HUES6 (cell line): ENCODE measurements around the gene RBFOX1.

Experiments
- H3K27ac ChIP-seq: 2 replicates; pipeline ENCODE4 v1.7.0; 2013; ENCODE audit warnings: low read depth, mild to moderate bottlenecking, low read length, inconsistent platforms
- H3K27me3 ChIP-seq: 2 replicates; pipeline ENCODE4 v1.6.1; 2013; ENCODE audit warnings: low read length; ENCODE audit not compliant: control insufficient read depth, insufficient read depth
- H3K36me3 ChIP-seq: 2 replicates; pipeline ENCODE4 v1.6.1; 2013; ENCODE audit warnings: low read length; ENCODE audit not compliant: control insufficient read depth, insufficient read depth
- H3K4me1 ChIP-seq: 2 replicates; pipeline ENCODE4 v1.6.1; 2013; ENCODE audit warnings: low read length; ENCODE audit not compliant: control insufficient read depth, insufficient read depth
- H3K4me3 ChIP-seq: 2 replicates; pipeline ENCODE4 v1.5.1; 2013; ENCODE audit warnings: low read depth, low read length
- H3K9ac ChIP-seq: one replicate; pipeline ENCODE4 v1.6.1; 2013; ENCODE audit warnings: mild to moderate bottlenecking, low read length
- H3K9me3 ChIP-seq: 2 replicates; pipeline ENCODE4 v1.6.1; 2013; ENCODE audit warnings: low read depth, low read length; ENCODE audit not compliant: control insufficient read depth, insufficient read depth

The RBFOX1 gene

DNA sequence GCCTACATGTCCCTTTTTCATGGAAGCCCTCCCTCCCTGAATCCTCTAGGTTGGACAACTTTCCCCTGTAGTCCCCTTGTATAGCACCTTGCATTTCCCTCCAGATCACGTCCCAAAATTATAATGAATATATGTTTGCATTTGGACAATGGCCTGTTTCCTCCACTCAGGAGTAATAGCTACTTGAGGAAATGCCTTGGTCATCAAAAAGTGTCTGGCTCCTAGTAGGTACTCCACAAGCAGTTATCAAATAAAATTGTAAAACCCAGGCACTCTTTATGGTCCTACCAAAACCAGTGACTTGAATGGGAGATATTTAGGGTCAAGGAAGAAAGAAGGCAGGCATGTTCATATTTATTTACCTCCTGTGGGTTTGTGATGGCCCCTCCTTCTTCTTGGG is 59.6 kb downstream of the RBFOX1 start:
- no peaks in the 10 kb centered on the region for H3K27me3 ChIP-seq
- H3K4me3 ChIP-seq = no peak overlapping the region
- peaks cover 4% of the 10 kb centered on the region; the same call in 1 of the 2 replicates for H3K9me3 ChIP-seq
- no peaks in the 10 kb centered on the region for H3K36me3 ChIP-seq
- H3K4me1 ChIP-seq = no peaks in the 10 kb centered on the region
- no peak overlapping the region for H3K9ac ChIP-seq
- no peak overlapping the region for H3K27ac ChIP-seq

DNA sequence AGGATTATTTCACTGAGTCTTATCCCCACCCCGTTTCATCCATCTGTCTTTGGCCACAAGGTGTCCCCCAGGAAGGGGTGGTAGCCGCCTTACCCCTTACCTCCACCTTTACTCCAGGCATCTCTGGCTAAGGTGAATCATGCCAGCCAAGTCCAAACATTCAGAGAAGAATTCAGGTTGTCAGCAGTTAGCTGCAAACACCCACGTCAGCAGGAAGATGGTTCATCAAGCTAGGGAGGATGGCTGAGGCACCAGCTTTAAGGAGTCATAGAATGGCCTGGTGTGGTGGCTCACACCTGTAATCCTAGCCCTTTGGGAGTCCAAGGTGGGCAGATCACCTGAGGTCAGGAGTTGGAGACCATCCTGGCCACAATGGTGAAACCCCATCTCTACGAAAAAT is 61.0 kb downstream of the RBFOX1 start:
- H3K9ac ChIP-seq = no peak overlapping the region
- no peak overlapping the region for H3K27ac ChIP-seq
- H3K4me1 ChIP-seq = no peaks in the 10 kb centered on the region
- H3K4me3 ChIP-seq = no peak overlapping the region
- H3K9me3 ChIP-seq = peaks cover 4% of the 10 kb centered on the region; the same call in 1 of the 2 replicates
- no peaks in the 10 kb centered on the region for H3K27me3 ChIP-seq
- no peaks in the 10 kb centered on the region for H3K36me3 ChIP-seq

DNA sequence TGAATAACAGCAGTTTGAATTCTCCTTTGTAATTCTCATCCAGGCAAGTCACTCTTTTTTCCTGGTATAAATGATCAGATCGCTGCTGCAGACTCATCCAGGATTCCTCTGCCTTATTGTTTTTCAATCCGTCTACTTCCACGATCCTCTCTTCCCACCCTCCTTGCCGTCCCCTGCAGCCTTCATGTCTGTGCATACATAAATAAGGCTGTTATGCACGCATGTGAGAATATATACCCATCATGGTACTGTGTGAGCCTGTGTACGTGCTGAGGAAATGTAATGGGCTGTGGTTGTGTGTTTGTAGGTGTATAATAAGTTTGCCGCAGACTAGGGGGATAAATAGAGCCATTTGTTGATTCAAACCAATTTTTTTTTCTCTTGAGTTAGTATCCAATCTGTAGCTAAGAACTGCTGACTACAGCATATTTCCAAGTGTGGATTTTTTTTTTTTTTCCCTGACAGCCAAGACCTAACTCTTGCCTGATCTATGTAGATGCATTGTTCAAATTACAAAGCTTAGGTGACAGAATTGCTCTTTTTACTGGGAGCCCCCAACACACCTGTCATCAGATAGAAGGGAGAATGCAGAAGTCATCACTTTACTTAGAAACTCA is 62.2 kb downstream of the RBFOX1 start:
- H3K9ac ChIP-seq = no peak overlapping the region

DNA sequence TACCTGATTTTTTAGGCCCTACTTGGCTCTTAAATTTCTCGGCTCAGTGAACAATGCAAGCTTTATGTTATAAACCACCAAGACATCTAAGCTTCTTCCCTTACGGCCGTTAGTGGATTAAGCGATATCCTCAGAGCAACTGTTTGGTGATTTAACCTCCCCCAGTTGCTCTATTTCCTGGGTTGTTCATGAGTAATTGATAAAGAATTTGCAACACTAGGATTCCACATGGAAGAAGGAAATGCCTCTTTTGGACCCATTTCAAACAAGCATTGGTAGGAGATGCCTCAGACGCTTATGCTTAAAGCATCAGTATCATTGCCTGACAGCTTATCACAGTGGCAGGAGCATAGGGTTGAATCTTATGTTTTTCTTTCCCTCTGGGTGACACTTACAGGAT is 65.3 kb downstream of the RBFOX1 start:
- H3K4me1 ChIP-seq = no peaks in the 10 kb centered on the region
- no peak overlapping the region for H3K27ac ChIP-seq
- H3K27me3 ChIP-seq = no peaks in the 10 kb centered on the region
- no peaks in the 10 kb centered on the region for H3K9me3 ChIP-seq
- no peak overlapping the region for H3K9ac ChIP-seq
- no peak overlapping the region for H3K4me3 ChIP-seq
- H3K36me3 ChIP-seq = no peaks in the 10 kb centered on the region

More for the DNA sequence above, 62.2 kb downstream of the RBFOX1 start:
- Histone ChIP-seq H3K4me3 (no peak overlapping the region), H3K4me1 (no peaks in the 10 kb centered on the region), H3K9me3 (peaks cover 2% of the 10 kb centered on the region; the same call in 1 of the 2 replicates), H3K36me3 (no peaks in the 10 kb centered on the region), H3K27ac (no peak overlapping the region), H3K27me3 (no peaks in the 10 kb centered on the region)

DNA sequence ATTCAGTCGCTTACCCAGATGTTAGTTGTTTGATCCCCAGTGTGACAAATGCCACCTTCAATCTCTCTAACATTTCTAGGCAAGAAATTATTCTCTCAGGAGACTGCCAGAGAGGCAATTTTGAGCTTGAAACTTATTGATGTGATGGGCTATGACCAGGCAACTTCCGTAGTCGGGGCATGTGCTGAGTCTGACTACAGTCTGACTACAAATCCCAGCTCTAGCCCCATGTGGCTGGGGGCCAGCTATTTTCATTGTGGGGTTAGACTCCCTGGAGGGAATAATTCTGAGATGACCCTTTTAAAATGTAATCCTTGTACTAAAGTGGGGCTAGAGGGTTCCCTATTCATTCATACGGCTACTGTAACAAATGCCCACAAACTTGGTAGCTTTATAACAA is 65.9 kb downstream of the RBFOX1 start:
- Histone ChIP-seq H3K4me3 (no peak overlapping the region), H3K4me1 (no peaks in the 10 kb centered on the region), H3K9me3 (no peaks in the 10 kb centered on the region), H3K36me3 (no peaks in the 10 kb centered on the region), H3K27me3 (no peaks in the 10 kb centered on the region), H3K9ac (no peak overlapping the region), H3K27ac (no peak overlapping the region)

DNA sequence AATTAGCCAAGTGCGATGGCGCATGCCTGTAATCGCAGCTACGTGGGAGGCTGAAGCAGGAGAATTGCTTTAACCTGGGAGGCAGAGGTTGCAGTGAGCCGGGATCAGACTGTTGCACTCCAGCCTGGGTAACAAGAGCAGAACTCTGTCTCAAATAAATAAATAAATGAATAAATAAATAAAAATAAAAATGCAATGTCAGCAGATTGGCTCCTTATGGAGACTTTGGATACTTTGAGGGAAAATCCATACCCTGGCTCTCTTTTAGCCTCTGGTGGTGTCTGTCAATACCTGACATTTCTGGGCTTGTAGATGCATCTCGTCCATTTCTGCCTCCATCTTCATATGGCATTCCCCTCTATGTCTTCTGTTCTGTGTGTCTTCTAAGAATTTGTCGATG is 66.7 kb downstream of the RBFOX1 start:
- H3K36me3 ChIP-seq = no peaks in the 10 kb centered on the region
- H3K9me3 ChIP-seq = no peaks in the 10 kb centered on the region
- H3K27ac ChIP-seq = no peak overlapping the region
- no peaks in the 10 kb centered on the region for H3K27me3 ChIP-seq
- H3K4me3 ChIP-seq = no peak overlapping the region
- H3K9ac ChIP-seq = no peak overlapping the region
- H3K4me1 ChIP-seq = no peaks in the 10 kb centered on the region

DNA sequence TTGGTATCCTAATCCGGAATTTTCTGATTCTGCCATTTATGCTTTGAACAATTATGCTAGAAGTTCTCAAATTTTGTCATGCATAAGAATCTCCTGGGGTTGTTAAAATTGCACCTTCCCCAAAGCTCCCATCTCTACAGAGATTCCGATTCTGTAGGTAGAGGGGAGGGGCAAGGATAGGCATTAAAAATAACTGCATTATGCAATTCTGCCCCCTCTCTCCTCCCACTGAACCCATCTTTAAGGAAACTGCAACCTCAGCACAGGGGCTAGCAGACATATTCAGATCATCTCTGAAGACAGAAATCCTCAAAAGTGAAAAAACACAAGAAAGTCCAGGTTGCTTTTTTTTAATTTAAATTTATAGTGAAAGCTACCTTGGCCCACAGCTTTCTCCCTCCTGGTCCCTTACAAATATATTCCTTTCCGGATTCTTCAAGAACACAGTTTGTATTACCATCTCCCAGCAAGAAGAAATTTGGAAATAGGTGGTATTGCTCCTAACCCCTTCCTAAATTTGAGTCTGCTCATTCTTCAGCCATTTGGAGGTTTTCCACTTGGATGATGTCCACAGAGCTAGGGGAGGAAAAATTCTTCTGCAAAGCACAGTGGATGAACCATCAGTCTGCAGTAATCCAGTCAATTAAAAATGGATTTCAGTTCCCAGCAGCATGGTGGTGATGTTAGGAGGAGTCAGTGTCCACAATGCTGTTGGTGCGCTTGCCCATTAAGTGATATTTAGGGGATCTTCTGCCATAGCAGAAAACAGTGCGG is 67.7 kb downstream of the RBFOX1 start:
- Histone ChIP-seq H3K4me1 (peaks cover 6% of the 10 kb centered on the region; the same call in 1 of the 2 replicates), H3K4me3 (no peak overlapping the region), H3K9me3 (no peaks in the 10 kb centered on the region), H3K27ac (no peak overlapping the region), H3K9ac (no peak overlapping the region), H3K36me3 (no peaks in the 10 kb centered on the region), H3K27me3 (no peaks in the 10 kb centered on the region)

DNA sequence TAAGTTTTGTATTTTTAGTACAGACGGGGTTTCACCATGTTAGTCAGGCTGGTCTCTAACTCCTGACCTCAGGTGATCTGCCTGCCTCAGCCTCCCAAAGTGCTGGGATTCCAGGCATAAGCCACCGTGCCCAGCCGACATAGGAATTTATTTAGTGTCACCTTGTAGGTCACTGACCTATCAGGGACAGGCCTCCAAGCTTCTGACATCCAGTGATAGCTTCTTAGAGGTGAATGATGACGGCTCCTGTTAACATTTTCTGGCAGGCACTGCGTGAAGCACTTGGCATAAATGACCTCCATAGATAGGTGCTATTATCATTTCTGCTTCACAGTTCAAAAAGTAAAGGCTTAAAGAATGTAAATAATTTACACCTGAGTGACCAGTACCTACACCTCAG is 71.6 kb downstream of the RBFOX1 start:
- no peak overlapping the region for H3K9ac ChIP-seq
- H3K27ac ChIP-seq = no peak overlapping the region
- H3K4me1 ChIP-seq = peaks cover 15% of the 10 kb centered on the region; the same call in 1 of the 2 replicates
- no peak overlapping the region for H3K4me3 ChIP-seq
- H3K36me3 ChIP-seq = no peaks in the 10 kb centered on the region
- no peaks in the 10 kb centered on the region for H3K27me3 ChIP-seq
- H3K9me3 ChIP-seq = peaks cover 8% of the 10 kb centered on the region; the same call in 1 of the 2 replicates

DNA sequence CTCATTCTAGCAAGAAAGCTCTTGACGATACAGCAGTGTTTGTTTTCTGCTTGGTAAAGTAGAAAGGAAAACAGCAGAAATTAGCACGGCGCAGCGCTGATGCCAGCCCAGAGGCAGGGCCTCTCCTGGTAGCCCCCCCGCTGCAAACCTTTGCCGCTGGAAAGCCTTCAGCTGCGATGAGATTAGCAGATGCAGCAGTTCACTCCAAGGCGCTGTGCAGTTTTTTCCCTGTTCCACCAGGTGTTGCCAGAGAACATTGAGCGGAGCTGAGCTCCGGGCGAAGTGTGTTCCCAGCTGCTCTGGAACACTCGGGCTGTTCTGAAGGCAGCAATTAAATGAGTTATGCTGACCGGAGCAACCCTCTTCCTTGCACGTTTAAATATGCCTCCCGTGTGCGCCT is 72.5 kb downstream of the RBFOX1 start:
- Histone ChIP-seq H3K36me3 (no peaks in the 10 kb centered on the region), H3K4me1 (peaks cover 16% of the 10 kb centered on the region; the same call in 1 of the 2 replicates), H3K4me3 (no peak overlapping the region), H3K9me3 (peaks cover 8% of the 10 kb centered on the region; the same call in 1 of the 2 replicates), H3K27me3 (no peaks in the 10 kb centered on the region), H3K27ac (no peak overlapping the region), H3K9ac (no peak overlapping the region)

DNA sequence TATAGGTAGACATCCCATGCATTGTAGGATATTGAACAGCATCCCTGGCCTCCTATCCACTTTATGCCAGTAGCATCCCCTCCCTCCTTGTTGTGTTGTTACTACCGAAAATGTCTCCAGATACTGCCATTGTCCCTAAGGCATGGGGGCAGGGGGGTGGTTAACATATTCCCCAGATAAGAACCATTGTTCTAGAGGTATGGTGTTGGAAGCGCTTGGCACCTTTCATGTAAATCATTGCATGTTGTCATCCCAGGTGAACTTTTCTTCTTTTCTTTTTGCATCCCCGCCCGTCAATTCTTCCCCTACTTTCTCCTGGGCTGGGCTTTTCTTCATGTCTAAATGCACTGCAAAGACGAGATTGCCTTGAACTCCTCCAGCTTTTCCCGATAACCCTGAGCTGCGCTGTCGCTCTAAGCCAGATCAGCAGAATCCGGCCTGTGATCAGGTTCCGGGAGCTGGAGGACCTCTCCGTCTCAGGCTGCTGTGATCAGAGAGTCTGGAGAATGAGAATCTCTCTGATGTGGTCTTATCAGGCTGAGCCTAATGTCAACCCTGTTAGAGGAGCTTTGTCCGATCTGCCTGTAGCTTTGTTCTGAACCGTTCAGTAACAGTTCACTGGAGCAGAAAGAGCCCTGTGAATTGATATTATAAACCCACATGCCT is 76.2 kb downstream of the RBFOX1 start:
- H3K9me3 ChIP-seq = peaks cover 8% of the 10 kb centered on the region; the same call in 1 of the 2 replicates
- no peaks in the 10 kb centered on the region for H3K27me3 ChIP-seq
- no peak overlapping the region for H3K4me3 ChIP-seq
- no peak overlapping the region for H3K27ac ChIP-seq
- no peak overlapping the region for H3K9ac ChIP-seq
- no peaks in the 10 kb centered on the region for H3K36me3 ChIP-seq
- H3K4me1 ChIP-seq = peaks cover 16% of the 10 kb centered on the region; the same call in 1 of the 2 replicates

DNA sequence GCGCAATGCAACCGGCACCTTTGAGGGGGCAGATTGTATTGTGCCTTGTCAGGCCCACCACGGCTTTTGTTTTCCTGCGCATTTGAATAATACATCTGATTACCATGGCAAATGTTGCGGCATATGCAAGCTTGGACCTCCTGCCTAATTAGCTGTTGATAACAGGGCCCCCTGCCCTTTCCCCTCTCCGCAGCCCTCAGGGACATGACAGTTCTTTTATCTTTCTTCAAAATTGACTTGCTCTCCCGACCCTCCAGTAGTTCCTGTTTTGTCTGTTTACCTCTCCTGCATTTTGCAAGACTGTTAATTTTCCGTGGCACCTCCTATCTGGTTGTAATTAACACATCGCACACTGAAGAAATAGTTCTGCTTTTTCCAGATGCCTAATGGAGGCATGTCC is 86.8 kb downstream of the RBFOX1 start:
- H3K27ac ChIP-seq = no peak overlapping the region
- H3K9me3 ChIP-seq = no peaks in the 10 kb centered on the region
- H3K36me3 ChIP-seq = no peaks in the 10 kb centered on the region
- H3K9ac ChIP-seq = no peak overlapping the region
- H3K27me3 ChIP-seq = no peaks in the 10 kb centered on the region
- peaks cover 11% of the 10 kb centered on the region; the same call in 1 of the 2 replicates for H3K4me1 ChIP-seq
- no peak overlapping the region for H3K4me3 ChIP-seq
